IMR-90 (cell line): Measurements from ENCODE around the gene PAPSS1. TPM values are rescaled to one million over a fixed set of nuclear protein-coding genes. Genes with fewer than 3 reads are reported as not detected.

Experiments
- ATAC-seq: fragments of 200-7000 bp; cut with Tn5 transposase; 2 replicates; pipeline ENCODE4 v1.9.1; 2020; ENCODE audit warnings: low read depth, mild to moderate bottlenecking, moderate library complexity
- BruUV-seq: library from RNA; stranded (reverse); fragments of 400-500 nt; replicated peaks from 2 replicates; lab custom pipeline; 2021; lab: Mats Ljungman, UMichigan
- CTCF ChIA-PET: fragments of 300-600 bp; formaldehyde crosslinking; extraction: SDS; loops from one replicate; lab custom pipeline; 2021; ENCODE audit warnings: antibody characterized with exemption; lab: Yijun Ruan, JAX
- POLR2A ChIA-PET: fragments of 300-600 bp; sonication (Branson Sonifier 250); formaldehyde crosslinking; loops from one replicate; lab custom pipeline; 2022; ENCODE audit warnings: antibody characterized with exemption; ENCODE audit not compliant: unreplicated experiment; lab: Charles Lee
- DNase-seq: peaks from one replicate; pipeline ENCODE4 v3.0.0; 2013
- H2AFZ ChIP-seq: replicated peaks from 2 replicates; pipeline ENCODE3; 2013; ENCODE audit warnings: low read length, mild to moderate bottlenecking; ENCODE audit not compliant: poor library complexity
- H2AK5ac ChIP-seq: 2 replicates; pipeline ENCODE4 v1.6.1; 2013; ENCODE audit warnings: low read depth, low read length, inconsistent platforms
- H2AK9ac ChIP-seq: replicated peaks from 2 replicates; pipeline ENCODE3; 2013; ENCODE audit warnings: mild to moderate bottlenecking, low read depth, low read length, moderate library complexity; ENCODE audit not compliant: poor library complexity
- H2BK120ac ChIP-seq: 2 replicates; pipeline ENCODE4 v1.6.1; 2013; ENCODE audit warnings: low read depth, low read length, inconsistent platforms
- H2BK15ac ChIP-seq: 3 replicates; pipeline ENCODE4 v1.6.1; 2013; ENCODE audit warnings: low read depth, low read length, inconsistent platforms
- H2BK20ac ChIP-seq: 2 replicates; pipeline ENCODE4 v1.6.1; 2013; ENCODE audit warnings: low read depth, mild to moderate bottlenecking, inconsistent platforms, low read length, moderate library complexity
- H2BK5ac ChIP-seq: 2 replicates; pipeline ENCODE4 v1.6.1; 2013; ENCODE audit warnings: mild to moderate bottlenecking, low read depth, low read length, inconsistent platforms; ENCODE audit not compliant: poor library complexity, severe bottlenecking
- H3K14ac ChIP-seq: replicated peaks from 2 replicates; pipeline ENCODE4 v1.6.1; 2013; ENCODE audit warnings: low read depth, low read length, inconsistent platforms
- H3K18ac ChIP-seq: 2 replicates; pipeline ENCODE4 v1.6.1; 2013; ENCODE audit warnings: low read depth, low read length, control low read depth
- H3K23ac ChIP-seq: 2 replicates; pipeline ENCODE4 v1.6.1; 2013; ENCODE audit warnings: low read depth, low read length, inconsistent platforms
- H3K27ac ChIP-seq: 2 replicates; pipeline ENCODE4 v1.5.1; 2013; ENCODE audit warnings: mild to moderate bottlenecking, control low read depth, low read length; ENCODE audit not compliant: insufficient read depth
- H3K27me3 ChIP-seq: 2 replicates; pipeline ENCODE4 v1.6.1; 2013; ENCODE audit warnings: low read length; ENCODE audit not compliant: control insufficient read depth, insufficient read depth
- H3K36me3 ChIP-seq: 2 replicates; pipeline ENCODE4 v1.6.1; 2013; ENCODE audit warnings: low read length, mixed read lengths; ENCODE audit not compliant: control insufficient read depth, insufficient read depth
- H3K4ac ChIP-seq: 2 replicates; pipeline ENCODE4 v1.6.1; 2013; ENCODE audit warnings: low read depth, low read length, inconsistent platforms
- H3K4me1 ChIP-seq: 2 replicates; pipeline ENCODE4 v1.6.1; 2013; ENCODE audit warnings: low read length, mixed read lengths; ENCODE audit not compliant: control insufficient read depth, insufficient read depth
- H3K4me2 ChIP-seq: 2 replicates; pipeline ENCODE4 v1.6.1; 2013; ENCODE audit warnings: low read depth, mild to moderate bottlenecking, control low read depth, low read length, moderate library complexity
- H3K4me3 ChIP-seq: 2 replicates; pipeline ENCODE4 v1.5.1; 2013; ENCODE audit warnings: low read depth, mild to moderate bottlenecking, control low read depth, low read length, moderate library complexity; ENCODE audit not compliant: insufficient read depth
- H3K56ac ChIP-seq: 2 replicates; pipeline ENCODE4 v1.6.1; 2013; ENCODE audit warnings: low read length, inconsistent platforms; ENCODE audit not compliant: insufficient read depth; ENCODE audit errors: extremely low read depth
- H3K79me1 ChIP-seq, 2 experiments: 2 replicates each; pipeline ENCODE4 v1.6.1; 2013; ENCODE audit warnings: low read length in 2 of 2, inconsistent platforms in 1 of 2, low read depth in 1 of 2
- H3K9ac ChIP-seq: 2 replicates; pipeline ENCODE4 v1.6.1; 2013; ENCODE audit warnings: low read depth, low read length, control low read depth
- H3K9me1 ChIP-seq: 2 replicates; pipeline ENCODE4 v1.6.1; 2013; ENCODE audit warnings: low read length, inconsistent platforms; ENCODE audit not compliant: insufficient read depth
- H3K9me3 ChIP-seq: 2 replicates; pipeline ENCODE4 v1.6.1; 2013; ENCODE audit warnings: low read length; ENCODE audit not compliant: control insufficient read depth, insufficient read depth
- H4K20me1 ChIP-seq: 2 replicates; pipeline ENCODE4 v1.6.1; 2013; ENCODE audit warnings: low read length, inconsistent platforms; ENCODE audit not compliant: insufficient read depth
- H4K5ac ChIP-seq: 2 replicates; pipeline ENCODE4 v1.6.1; 2013; ENCODE audit warnings: mild to moderate bottlenecking, low read depth, low read length, control low read depth
- H4K8ac ChIP-seq, 2 experiments: 2 replicates each; pipeline ENCODE4 v1.6.1; 2013; ENCODE audit warnings: low read depth in 2 of 2, low read length in 2 of 2, control low read depth in 1 of 2, inconsistent platforms in 1 of 2
- H4K91ac ChIP-seq: 2 replicates; pipeline ENCODE4 v1.6.1; 2013; ENCODE audit warnings: low read depth, low read length, inconsistent platforms; ENCODE audit not compliant: insufficient read depth
- MAFK ChIP-seq: IDR thresholded peaks from 2 replicates; pipeline ENCODE4 v1.6.1; 2012; ENCODE audit warnings: low read depth, low read length, improper control_type of control experiment
- MXI1 ChIP-seq: IDR thresholded peaks from 2 replicates; pipeline ENCODE4 v1.6.1; 2012; ENCODE audit warnings: low read depth, mild to moderate bottlenecking, low read length, moderate library complexity, borderline replicate concordance
- WGBS, 2 experiments: methylation state at CpG; one replicate each; pipeline versions ENCODE4 v1.1.5 to v1.1.7; 2013; ENCODE audit warnings: missing lambda C conversion rate in 2 of 2; ENCODE audit not compliant: insufficient read length in 1 of 2; ENCODE audit errors: extremely low coverage in 2 of 2; 5-methylcytosine and 5-hydroxymethylcytosine counted together
- dilution Hi-C: fragments of 300-500 bp; cut with HindIII; formaldehyde crosslinking; loops from one replicate; pipeline ENCODE4 v1.14.3; 2018; ENCODE audit warnings: low sequenced_read_pairs; ENCODE audit not compliant: unreplicated experiment
- in situ Hi-C: fragments of 300-500 bp; cut with MboI; formaldehyde crosslinking; loops from 3 replicates; pipeline ENCODE4 v1.14.3; 2019; ENCODE audit warnings: low sequenced_read_pairs, inconsistent platforms, mixed read lengths
- intact Hi-C: fragments of 100-400 bp; cut with micrococcal nuclease; formaldehyde crosslinking; loops from 2 replicates; pipeline ENCODE4 v1.10.0; 2022
- polyA plus RNA-seq, 3 experiments: library from polyadenylated mRNA; depleted of rRNA; stranded (reverse); fragments of >200 nt; gene quantifications; 2 replicates each; pipeline ENCODE4 v1.2.3, GENCODE V29; 2012; ENCODE audit warnings: low replicate concordance in 1 of 3
- total RNA-seq: library from RNA; depleted of rRNA; stranded (reverse); fragments of >200 nt; gene quantifications from 2 replicates; pipeline ENCODE4 v1.2.3, GENCODE V29; 2012

PAPSS1 gene
- total and polyA plus RNA-seq, 2 of the 4 experiments (the other 2 are of a cell fraction), result 71.8 to 82.8 TPM

GRCh38 chr4:107742196-107742595 lies 22.2 kb upstream of the PAPSS1 start:
- Histone ChIP-seq H3K27me3 (no peaks in the 10 kb centered on the region), H4K20me1 (no peaks in the 10 kb centered on the region), H3K9ac (no peak overlapping the region), H3K14ac (no peak overlapping the region), H3K4me1 (peaks cover 8% of the 10 kb centered on the region), H4K5ac (no peak overlapping the region), H2AK5ac (no peak overlapping the region), H4K8ac (no peak overlapping the region), H2BK15ac (no peak overlapping the region), H3K9me1 (no peaks in the 10 kb centered on the region), H2BK120ac (no peak overlapping the region), H3K18ac (no peak overlapping the region), H2AK9ac (no peak overlapping the region), H2BK20ac (no peak overlapping the region), H3K36me3 (no peaks in the 10 kb centered on the region), H4K91ac (no peak overlapping the region), H3K4ac (no peak overlapping the region), H2BK5ac (no peak overlapping the region), H2AFZ (no peak overlapping the region), H3K27ac (no peak overlapping the region), H3K4me3 (no peak overlapping the region), H3K23ac (no peak overlapping the region), H3K4me2 (no peak overlapping the region), H3K9me3 (no peaks in the 10 kb centered on the region), H3K56ac (no peak overlapping the region), H3K79me1 (no peaks in the 10 kb centered on the region)
- TF ChIP-seq MXI1 (no peak), MAFK (peak; percentile 88)
- ATAC-seq (no peak), DNase-seq (no peak)
- no TSS peak for BruUV-seq
- WGBS, 2 experiments, result no CpG with 5 or more reads among the region's 1 CpG
- ChIA-PET CTCF (no interaction called here), POLR2A (no interaction called here)
- in situ Hi-C loops, result no loop called here
- intact Hi-C loops, result no loop called here
- dilution Hi-C loops, result no loop called here
